Stimulated activated naive CD8-positive, alpha-beta T cell treated with anti-CD3 and anti-CD28 coated beads, Interleukin-15, amount 100 ng/mL, for 72 hours (primary cell): ENCODE data around the gene MT1HL1.

ENCODE experiments used
- ATAC-seq: fragments of 150-1000 bp; cut with Tn5 transposase; 2 replicates; pipeline ENCODE4 v1.10.0; 2021; ENCODE audit warnings: mild to moderate bottlenecking, moderate library complexity
- DNase-seq, 2 donors: peaks; one replicate each; pipeline ENCODE4 v3.0.0; 2021 to 2022
- H3K27ac Mint-ChIP-seq, 2 donors: one replicate each; pipeline ENCODE4 v1.8.0; 2022; ENCODE audit warnings: mild to moderate bottlenecking in 2 of 2, mixed read lengths in 2 of 2, moderate library complexity in 2 of 2
- H3K27me3 Mint-ChIP-seq: one replicate; pipeline ENCODE4 v1.8.0; 2022; ENCODE audit warnings: mixed read lengths
- H3K4me1 Mint-ChIP-seq: one replicate; pipeline ENCODE4 v1.8.0; 2022; ENCODE audit warnings: mild to moderate bottlenecking, mixed read lengths
- H3K4me3 Mint-ChIP-seq, 2 donors: one replicate each; pipeline ENCODE4 v1.8.0; 2022; ENCODE audit warnings: mild to moderate bottlenecking in 2 of 2, mixed read lengths in 2 of 2, moderate library complexity in 1 of 2
- H3K9me3 Mint-ChIP-seq, 2 donors: one replicate each; pipeline ENCODE4 v1.8.0; 2022; ENCODE audit warnings: mixed read lengths in 2 of 2

MT1HL1 gene

GRCh38 chr1:236963920-236964319, 40.3 kb downstream of the MT1HL1 start:
- peaks cover 33% of the 10 kb centered on the region for H3K27me3 Mint-ChIP-seq
- peak overlapping the region in 1 of 2 donors; percentile 30 for H3K27ac Mint-ChIP-seq
- no peak overlapping the region for H3K4me3 Mint-ChIP-seq
- peaks cover 9 to 13% of the 10 kb centered on the region in 2 donors for H3K9me3 Mint-ChIP-seq
- DNase-seq: no peak
- ATAC-seq: no peak
- no peaks in the 10 kb centered on the region for H3K4me1 Mint-ChIP-seq

GRCh38 chr1:236959112-236959511, 45.1 kb downstream of the MT1HL1 start:
- H3K4me3 Mint-ChIP-seq: no peak overlapping the region
- peaks cover 9 to 22% of the 10 kb centered on the region in 2 donors for H3K9me3 Mint-ChIP-seq
- peaks cover 22% of the 10 kb centered on the region for H3K27me3 Mint-ChIP-seq
- no peaks in the 10 kb centered on the region for H3K4me1 Mint-ChIP-seq
- no peak for ATAC-seq
- no peak for DNase-seq
- H3K27ac Mint-ChIP-seq: no peak overlapping the region

GRCh38 chr1:236957235-236957634, 47.0 kb downstream of the MT1HL1 start:
- ATAC-seq (no peak), DNase-seq (no peak)
- Mint-ChIP-seq H3K4me3 (no peak overlapping the region), H3K4me1 (no peaks in the 10 kb centered on the region), H3K27ac (no peak overlapping the region), H3K9me3 (peaks cover 9 to 22% of the 10 kb centered on the region in 2 donors), H3K27me3 (peaks cover 22% of the 10 kb centered on the region)
